CD4-positive, CD25-positive, alpha-beta regulatory T cell (primary cell): ENCODE measurements around the gene P3H4. TPM values are rescaled to one million over a fixed set of nuclear protein-coding genes. Genes with fewer than 3 reads are reported as not detected.
"Not testable (repeated sequence)": the region's sequence is repeated elsewhere in the genome, so short reads cannot be mapped to it uniquely, and the experiment has no call there.

Experiments
- ATAC-seq, 2 donors: fragments of 150-1000 bp; cut with Tn5 transposase; one replicate each; pipeline ENCODE4 v1.10.0; 2021; ENCODE audit warnings: low read depth in 2 of 2, moderate number of reproducible peaks in 2 of 2, moderate library complexity in 1 of 2
- DNase-seq, 3 donors: peaks; one replicate each; pipeline versions ENCODE4 v3.0.0 to v3.0.0-alpha.2; 2012 to 2022; ENCODE audit warnings: mixed read lengths in 1 of 3
- H3K27ac ChIP-seq: one replicate; pipeline ENCODE4 v1.7.0; 2013; ENCODE audit warnings: mild to moderate bottlenecking, low read length; ENCODE audit not compliant: insufficient read depth, poor library complexity, severe bottlenecking
- H3K27me3 ChIP-seq: one replicate; pipeline ENCODE4 v1.7.0; 2013; ENCODE audit warnings: low read length; ENCODE audit not compliant: control insufficient read depth, insufficient read depth
- H3K36me3 ChIP-seq: one replicate; pipeline ENCODE4 v1.7.0; 2013; ENCODE audit warnings: mild to moderate bottlenecking, low read length, moderate library complexity; ENCODE audit not compliant: control insufficient read depth, insufficient read depth
- H3K4me1 ChIP-seq: 2 replicates; pipeline ENCODE4 v1.7.0; 2013; ENCODE audit warnings: mild to moderate bottlenecking, low read length; ENCODE audit not compliant: insufficient read depth, control insufficient read depth, poor library complexity, severe bottlenecking
- H3K4me3 ChIP-seq: one replicate; pipeline ENCODE4 v1.7.0; 2013; ENCODE audit warnings: low read depth, mild to moderate bottlenecking, low read length, moderate library complexity
- H3K9me3 ChIP-seq, 2 experiments: 1 replicate in 1 of 2; 2 replicates in 1 of 2; pipeline ENCODE4 v1.7.0; 2013; ENCODE audit warnings: low read length in 2 of 2, mild to moderate bottlenecking in 1 of 2, moderate library complexity in 1 of 2; ENCODE audit not compliant: control insufficient read depth in 2 of 2
- H3K27ac Mint-ChIP-seq, 3 donors: one replicate each; pipeline ENCODE4 v1.8.0; 2020 to 2022; ENCODE audit warnings: mild to moderate bottlenecking in 3 of 3, mixed read lengths in 3 of 3, moderate library complexity in 2 of 3
- H3K27me3 Mint-ChIP-seq: one replicate; pipeline ENCODE4 v1.8.0; 2022; ENCODE audit warnings: mild to moderate bottlenecking, mixed read lengths
- H3K36me3 Mint-ChIP-seq: one replicate; pipeline ENCODE4 v1.8.0; 2020; ENCODE audit warnings: mixed read lengths
- H3K4me1 Mint-ChIP-seq, 4 donors: one replicate each; pipeline ENCODE4 v1.8.0; 2020 to 2022; ENCODE audit warnings: mixed read lengths in 4 of 4, mild to moderate bottlenecking in 1 of 4
- H3K4me3 Mint-ChIP-seq, 4 donors: one replicate each; pipeline ENCODE4 v1.8.0; 2020 to 2022; ENCODE audit warnings: mild to moderate bottlenecking in 4 of 4, mixed read lengths in 4 of 4, moderate library complexity in 3 of 4
- H3K9me3 Mint-ChIP-seq, 7 donors: one replicate each; pipeline ENCODE4 v1.8.0; 2020 to 2022; ENCODE audit warnings: mixed read lengths in 7 of 7, mild to moderate bottlenecking in 3 of 7, moderate library complexity in 2 of 7
- polyA plus RNA-seq, 4 donors: library from polyadenylated mRNA; unstranded; fragments of 300-500 nt; fragmentation: Illumina TruSeq; gene quantifications; one replicate each; pipeline ENCODE4 v1.2.3, GENCODE V29; 2021
- total RNA-seq: library from RNA; stranded (reverse); gene quantifications from one replicate; pipeline ENCODE4 v1.2.3, GENCODE V29; 2022

P3H4 gene, protein sequence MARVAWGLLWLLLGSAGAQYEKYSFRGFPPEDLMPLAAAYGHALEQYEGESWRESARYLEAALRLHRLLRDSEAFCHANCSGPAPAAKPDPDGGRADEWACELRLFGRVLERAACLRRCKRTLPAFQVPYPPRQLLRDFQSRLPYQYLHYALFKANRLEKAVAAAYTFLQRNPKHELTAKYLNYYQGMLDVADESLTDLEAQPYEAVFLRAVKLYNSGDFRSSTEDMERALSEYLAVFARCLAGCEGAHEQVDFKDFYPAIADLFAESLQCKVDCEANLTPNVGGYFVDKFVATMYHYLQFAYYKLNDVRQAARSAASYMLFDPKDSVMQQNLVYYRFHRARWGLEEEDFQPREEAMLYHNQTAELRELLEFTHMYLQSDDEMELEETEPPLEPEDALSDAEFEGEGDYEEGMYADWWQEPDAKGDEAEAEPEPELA
- total RNA-seq (1.7 TPM), polyA plus RNA-seq (1 to 10 TPM in 3 of 4 donors, under 1 TPM in 1; 0.59 to 2.9 (median 2.5) TPM)

DNA sequence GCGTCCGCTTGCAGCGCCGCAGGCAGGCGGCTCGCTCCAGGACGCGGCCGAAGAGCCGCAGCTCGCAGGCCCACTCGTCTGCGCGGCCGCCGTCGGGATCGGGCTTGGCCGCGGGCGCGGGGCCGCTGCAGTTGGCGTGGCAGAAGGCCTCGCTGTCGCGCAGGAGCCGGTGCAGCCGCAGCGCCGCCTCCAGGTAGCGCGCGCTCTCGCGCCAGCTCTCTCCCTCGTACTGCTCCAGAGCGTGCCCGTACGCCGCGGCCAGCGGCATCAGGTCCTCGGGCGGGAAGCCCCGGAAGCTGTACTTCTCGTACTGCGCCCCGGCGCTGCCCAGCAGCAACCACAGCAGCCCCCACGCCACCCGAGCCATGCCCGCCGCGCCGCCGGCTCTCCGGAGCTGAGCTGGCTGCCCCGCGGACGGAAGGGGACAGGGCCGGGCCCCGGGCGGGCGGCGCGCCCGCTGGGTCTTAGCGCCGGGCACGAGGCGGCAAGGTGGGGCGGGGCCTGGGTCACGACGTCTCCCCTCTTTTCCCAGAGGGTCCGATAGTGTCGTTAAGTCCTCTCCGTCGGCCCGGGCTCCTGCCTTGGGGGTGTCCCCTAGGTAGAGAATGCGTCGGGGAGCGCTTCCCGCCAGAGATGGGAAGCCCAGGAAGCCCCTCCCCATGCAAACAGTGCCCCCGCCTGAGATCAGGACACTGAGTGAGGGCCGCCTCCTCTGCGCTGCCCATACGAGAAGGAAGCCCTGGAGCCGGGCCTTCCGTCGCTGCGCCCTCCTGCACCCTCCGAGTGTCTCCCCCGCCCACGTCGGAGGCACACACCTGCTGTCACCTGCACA is at the start of gene P3H4:
Gene P3H4, minus strand, starts transcription at position 401 of the 832 bp plus-strand sequence. Its CDS starts 34 bp downstream, at position 367.
- H3K9me3 Mint-ChIP-seq = no peaks in the 10 kb centered on the region
- peaks cover 0 to 30% (median 8%) of the 10 kb centered on the region in 4 donors for H3K4me1 Mint-ChIP-seq

DNA sequence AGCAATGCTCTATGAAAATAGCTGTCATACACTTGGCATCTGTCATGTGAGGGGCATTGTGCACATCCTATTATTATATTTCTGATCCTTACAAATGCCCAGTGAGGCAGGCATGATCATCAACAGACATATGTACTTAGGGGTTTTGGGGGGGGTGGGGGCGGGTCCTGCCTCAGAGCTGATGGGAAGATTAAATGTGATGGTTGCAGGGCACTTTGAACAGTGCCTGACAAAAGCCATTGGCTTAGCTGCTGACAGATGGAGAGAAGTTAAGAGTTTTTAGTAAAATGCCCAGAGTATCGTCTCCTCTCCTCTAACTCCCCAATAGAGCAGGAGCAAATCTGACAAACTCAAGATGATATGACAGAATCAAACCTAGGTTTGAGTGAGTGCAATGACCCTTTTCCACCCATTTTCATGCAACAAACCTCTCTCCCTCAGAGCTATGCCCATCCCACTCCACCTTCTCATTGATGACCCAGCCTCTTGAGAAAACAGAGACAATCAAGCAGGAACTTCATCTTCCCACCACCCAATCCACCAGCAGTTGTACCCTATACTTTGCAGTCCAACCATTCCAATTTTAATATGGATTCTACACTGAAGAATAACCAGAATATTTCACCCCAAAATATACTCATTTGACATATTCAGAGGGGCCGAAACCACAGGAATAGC is 48.6 kb upstream of the P3H4 start:
- no peak overlapping the region for H3K27ac ChIP-seq
- H3K4me3 ChIP-seq = no peak overlapping the region
- H3K9me3 ChIP-seq = no peaks in the 10 kb centered on the region
- DNase-seq = no peak
- no peaks in the 10 kb centered on the region for H3K36me3 ChIP-seq
- Mint-ChIP-seq H3K36me3 (no peaks in the 10 kb centered on the region), H3K27me3 (no peaks in the 10 kb centered on the region), H3K4me3 (peak overlapping the region in 3 of 4 donors; percentile 41 to 78 (median 68)), H3K4me1 (peaks cover 13 to 51% (median 28%) of the 10 kb centered on the region in 4 donors), H3K27ac (peak overlapping the region in 2 of 3 donors; percentile 44 to 60), H3K9me3 (no peaks in the 10 kb centered on the region)
- no peaks in the 10 kb centered on the region for H3K27me3 ChIP-seq
- no peak for ATAC-seq
- H3K4me1 ChIP-seq = peaks cover 37% of the 10 kb centered on the region

More for the DNA sequence above, at the start of gene P3H4:
- Mint-ChIP-seq H3K27ac (peak within 1 kb of the TSS; percentile 78 to 94 (median 82)), H3K27me3 (peaks cover 27% of the 10 kb centered on the region), H3K36me3 (no peaks in the 10 kb centered on the region), H3K4me3 (peak within 1 kb of the TSS; percentile 88 to 93 (median 91))
- Histone ChIP-seq H3K27ac (no peak within 1 kb of the TSS), H3K9me3 (no peaks in the 10 kb centered on the region), H3K36me3 (no peaks in the 10 kb centered on the region), H3K27me3 (no peaks in the 10 kb centered on the region), H3K4me3 (peak within 1 kb of the TSS; percentile 37), H3K4me1 (peaks cover 31% of the 10 kb centered on the region)
- DNase-seq = peak; percentile 52 to 79 (median 78)
- ATAC-seq = peak; percentile 90 to 91

DNA sequence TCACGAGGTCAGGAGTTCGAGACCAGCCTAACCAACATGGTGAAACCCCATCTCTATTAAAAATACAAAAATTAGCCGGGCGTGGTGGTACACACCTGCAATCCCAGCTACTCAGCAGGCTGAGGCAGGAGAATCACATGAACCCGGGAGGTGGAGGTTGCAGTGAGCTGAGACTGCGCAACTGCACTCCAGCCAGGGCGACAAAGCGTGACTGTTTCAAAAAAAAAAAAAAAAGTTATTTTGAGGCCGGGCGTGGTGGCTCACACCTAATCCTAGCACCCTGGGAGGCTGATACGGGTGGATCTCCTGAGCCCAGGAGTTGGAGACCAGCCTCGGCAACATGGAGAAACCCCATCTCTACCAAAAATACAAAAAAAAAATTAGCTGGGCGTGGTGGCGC is 39.6 kb upstream of the P3H4 start:
- H3K4me3 ChIP-seq, H3K27ac Mint-ChIP-seq, H3K4me1 ChIP-seq, H3K4me3 Mint-ChIP-seq, H3K27me3 ChIP-seq, H3K27me3 Mint-ChIP-seq, ATAC-seq, H3K9me3 Mint-ChIP-seq, DNase-seq, H3K9me3 ChIP-seq, H3K27ac ChIP-seq: not testable (repeated sequence)
- H3K4me1 Mint-ChIP-seq = peaks cover 33 to 60% (median 42%) of the 10 kb centered on the region in 4 donors
- peaks cover 40% of the 10 kb centered on the region for H3K36me3 ChIP-seq
- peaks cover 25% of the 10 kb centered on the region for H3K36me3 Mint-ChIP-seq

DNA sequence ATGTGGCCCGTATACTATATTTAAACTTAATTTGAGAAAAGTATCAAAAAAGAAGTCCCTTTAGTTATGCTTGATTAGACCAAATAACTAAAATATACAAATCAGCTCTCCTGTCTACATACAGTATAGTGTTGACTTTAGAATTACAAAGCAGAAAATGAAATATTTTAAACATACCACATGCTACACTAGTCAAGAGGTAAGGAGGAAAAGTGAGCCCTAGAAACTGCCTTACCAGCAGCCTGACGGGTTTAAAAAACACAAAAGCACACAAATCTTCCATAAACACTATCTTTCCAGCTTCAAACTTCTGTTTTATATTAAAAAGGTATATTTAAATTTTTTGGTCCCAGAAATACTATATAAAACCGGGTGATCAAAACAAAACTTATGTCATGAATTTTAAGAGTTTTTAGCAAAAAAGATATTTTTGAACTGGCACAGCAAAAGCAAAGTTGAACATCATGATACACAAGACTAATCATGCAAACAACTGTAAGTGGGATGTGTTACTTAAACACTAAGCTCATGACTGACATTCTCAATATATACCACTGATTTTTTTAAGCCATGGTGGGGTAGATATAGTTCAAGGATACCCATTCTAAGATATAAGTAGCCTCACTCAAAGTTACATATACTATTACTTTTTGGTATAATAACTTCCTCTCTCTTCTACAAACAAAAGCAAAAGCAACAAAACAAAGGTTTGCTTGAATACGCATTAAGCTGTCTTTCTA is 37.7 kb upstream of the P3H4 start:
- Histone ChIP-seq H3K4me3 (no peak overlapping the region), H3K27ac (no peak overlapping the region), H3K36me3 (peaks cover 31% of the 10 kb centered on the region), H3K4me1 (peaks cover 6% of the 10 kb centered on the region), H3K27me3 (no peaks in the 10 kb centered on the region), H3K9me3 (no peaks in the 10 kb centered on the region)
- peaks cover 26% of the 10 kb centered on the region for H3K36me3 Mint-ChIP-seq
- H3K4me3 Mint-ChIP-seq = peak overlapping the region in 1 of 4 donors; percentile 10
- ATAC-seq (no peak), DNase-seq (no peak)
- no peak overlapping the region for H3K27ac Mint-ChIP-seq
- H3K27me3 Mint-ChIP-seq = no peaks in the 10 kb centered on the region
- H3K4me1 Mint-ChIP-seq = peaks cover 28 to 50% (median 35%) of the 10 kb centered on the region in 4 donors
- no peaks in the 10 kb centered on the region for H3K9me3 Mint-ChIP-seq

DNA sequence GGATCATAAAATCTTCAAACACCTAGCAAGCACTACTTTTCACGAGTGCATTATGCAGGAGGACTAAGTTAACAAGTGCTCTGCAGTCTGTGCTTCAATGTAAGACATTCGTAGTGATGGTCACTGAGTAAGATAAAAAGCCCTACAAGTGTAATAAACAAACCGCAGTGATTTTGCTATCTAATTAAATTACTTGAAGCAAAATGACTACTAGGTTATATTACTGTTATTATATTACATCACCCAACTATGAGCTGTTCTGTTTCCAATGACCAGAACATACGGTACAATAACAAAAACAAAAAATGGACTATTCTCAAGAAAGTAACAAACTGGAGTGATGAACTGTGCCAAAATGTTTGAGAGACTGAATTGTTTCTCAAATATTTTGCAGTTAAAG is 37.0 kb upstream of the P3H4 start:
- Mint-ChIP-seq H3K36me3 (peaks cover 21% of the 10 kb centered on the region), H3K9me3 (no peaks in the 10 kb centered on the region), H3K4me3 (no peak overlapping the region), H3K4me1 (peaks cover 27 to 43% (median 32%) of the 10 kb centered on the region in 4 donors), H3K27ac (no peak overlapping the region), H3K27me3 (no peaks in the 10 kb centered on the region)
- Histone ChIP-seq H3K36me3 (peaks cover 25% of the 10 kb centered on the region), H3K9me3 (no peaks in the 10 kb centered on the region), H3K4me1 (peaks cover 6% of the 10 kb centered on the region), H3K27ac (no peak overlapping the region), H3K4me3 (no peak overlapping the region), H3K27me3 (no peaks in the 10 kb centered on the region)
- DNase-seq (no peak), ATAC-seq (no peak)

DNA sequence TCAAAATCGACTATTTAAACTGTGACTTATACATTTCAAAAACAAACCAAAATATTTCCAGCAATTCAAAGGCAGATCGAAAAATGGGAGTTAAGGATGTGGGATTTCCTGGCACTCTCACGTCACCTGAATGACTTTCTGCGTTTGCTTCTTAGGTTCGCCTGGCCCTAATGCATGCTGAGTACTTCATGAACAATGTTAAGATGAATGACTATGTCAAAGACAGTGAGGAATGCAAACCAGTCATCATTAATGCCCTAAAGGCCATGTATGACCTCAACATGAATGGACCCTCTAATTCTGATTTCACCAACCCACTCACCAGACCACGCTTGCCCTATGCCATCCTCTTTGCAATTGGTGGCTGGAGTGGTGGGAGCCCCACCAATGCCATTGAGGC is 33.2 kb upstream of the P3H4 start:
- ATAC-seq (no peak), DNase-seq (no peak)
- no peaks in the 10 kb centered on the region for H3K27me3 Mint-ChIP-seq
- H3K27ac Mint-ChIP-seq = no peak overlapping the region
- H3K27ac ChIP-seq = no peak overlapping the region
- H3K4me3 Mint-ChIP-seq = no peak overlapping the region
- H3K36me3 ChIP-seq = peaks cover 4% of the 10 kb centered on the region
- H3K9me3 ChIP-seq = no peaks in the 10 kb centered on the region
- H3K4me1 ChIP-seq = no peaks in the 10 kb centered on the region
- no peak overlapping the region for H3K4me3 ChIP-seq
- no peaks in the 10 kb centered on the region for H3K27me3 ChIP-seq
- peaks cover 5 to 17% (median 9%) of the 10 kb centered on the region in 4 donors for H3K4me1 Mint-ChIP-seq
- no peaks in the 10 kb centered on the region for H3K9me3 Mint-ChIP-seq
- H3K36me3 Mint-ChIP-seq = peaks cover 6% of the 10 kb centered on the region

DNA sequence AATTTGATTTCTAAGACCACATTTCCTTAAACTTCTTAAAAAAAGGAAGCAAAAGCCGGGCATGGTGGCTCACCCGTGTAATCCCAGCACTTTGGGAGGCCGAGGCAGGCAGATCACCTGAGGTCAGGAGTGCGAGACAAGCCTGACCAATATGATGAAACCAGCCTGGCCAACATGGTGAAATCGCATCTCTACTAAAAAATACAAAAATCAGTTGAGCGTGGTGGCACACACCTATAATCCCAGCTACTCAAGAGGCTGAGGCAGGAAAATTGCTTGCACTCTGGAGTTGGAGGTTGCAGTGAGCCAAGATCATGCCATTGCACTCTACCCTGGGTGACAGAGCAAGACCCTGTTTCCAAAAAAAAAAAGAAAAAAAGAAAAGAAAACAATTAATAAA is 29.0 kb upstream of the P3H4 start:
- H3K4me1 ChIP-seq, H3K9me3 ChIP-seq, H3K27me3 ChIP-seq, H3K4me1 Mint-ChIP-seq, H3K27ac Mint-ChIP-seq, H3K4me3 ChIP-seq, DNase-seq, H3K27me3 Mint-ChIP-seq, H3K27ac ChIP-seq, H3K36me3 Mint-ChIP-seq, ATAC-seq, H3K9me3 Mint-ChIP-seq, H3K36me3 ChIP-seq, H3K4me3 Mint-ChIP-seq: not testable (repeated sequence)
